Measurements from ENCODE around the gene MTG2.

The MTG2 gene

GRCh38 chr20:62205618-62206387 is 23.0 kb downstream of the MTG2 start:
- no peak for TF ChIP-seq ZNF8 (CRISPR knock-in tag; IDR thresholded peaks at IDR 0.05)
- TF ChIP-seq ZNF565 (CRISPR knock-in tag; conservative IDR thresholded peaks at IDR 0.05; ENCODE audit: low read depth): no peak
- TF ChIP-seq CSDC2 (CRISPR knock-in tag; IDR thresholded peaks at IDR 0.05): no peak
- TF ChIP-seq GLIS3 (CRISPR knock-in tag; IDR thresholded peaks at IDR 0.05): no peak
- TF ChIP-seq ARNTL (CRISPR knock-in tag; IDR thresholded peaks at IDR 0.05; ENCODE audit: borderline replicate concordance, low read depth): no peak
- TF ChIP-seq ZFP3 (CRISPR knock-in tag; IDR thresholded peaks at IDR 0.05): no peak
- TF ChIP-seq ZFP30 (CRISPR knock-in tag; IDR thresholded peaks at IDR 0.05): no peak
- no peak for TF ChIP-seq ESRRG (CRISPR knock-in tag; IDR thresholded peaks at IDR 0.05)
- no peak for TF ChIP-seq POU6F1 (CRISPR knock-in tag; IDR thresholded peaks at IDR 0.05; ENCODE audit: borderline replicate concordance, low read depth)
- ATAC-seq: no peak

DNA sequence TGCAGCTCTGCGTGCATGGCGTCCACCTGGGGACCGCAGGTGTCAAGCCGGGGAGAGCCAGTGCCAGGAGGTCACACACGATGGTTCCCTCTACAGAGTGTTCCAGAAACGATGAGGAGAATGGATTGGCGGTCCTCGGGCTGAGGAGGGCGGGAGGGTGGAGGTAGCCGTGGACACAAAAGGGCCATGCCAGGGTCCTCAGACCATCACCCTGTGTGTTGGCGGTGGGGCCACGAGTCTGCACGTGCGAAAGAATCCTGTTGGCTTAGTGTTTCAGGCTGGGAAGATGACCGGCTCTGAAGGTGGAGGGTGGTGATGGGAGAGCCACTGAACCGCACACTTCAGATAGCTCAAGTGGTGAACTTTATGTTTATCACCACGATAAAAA is 23.6 kb downstream of the MTG2 start:
- TF ChIP-seq ZC3H10 (CRISPR knock-in tag; IDR thresholded peaks at IDR 0.05) (no peak), ZNF8 (CRISPR knock-in tag; IDR thresholded peaks at IDR 0.05) (no peak)
- ATAC-seq: no peak

DNA sequence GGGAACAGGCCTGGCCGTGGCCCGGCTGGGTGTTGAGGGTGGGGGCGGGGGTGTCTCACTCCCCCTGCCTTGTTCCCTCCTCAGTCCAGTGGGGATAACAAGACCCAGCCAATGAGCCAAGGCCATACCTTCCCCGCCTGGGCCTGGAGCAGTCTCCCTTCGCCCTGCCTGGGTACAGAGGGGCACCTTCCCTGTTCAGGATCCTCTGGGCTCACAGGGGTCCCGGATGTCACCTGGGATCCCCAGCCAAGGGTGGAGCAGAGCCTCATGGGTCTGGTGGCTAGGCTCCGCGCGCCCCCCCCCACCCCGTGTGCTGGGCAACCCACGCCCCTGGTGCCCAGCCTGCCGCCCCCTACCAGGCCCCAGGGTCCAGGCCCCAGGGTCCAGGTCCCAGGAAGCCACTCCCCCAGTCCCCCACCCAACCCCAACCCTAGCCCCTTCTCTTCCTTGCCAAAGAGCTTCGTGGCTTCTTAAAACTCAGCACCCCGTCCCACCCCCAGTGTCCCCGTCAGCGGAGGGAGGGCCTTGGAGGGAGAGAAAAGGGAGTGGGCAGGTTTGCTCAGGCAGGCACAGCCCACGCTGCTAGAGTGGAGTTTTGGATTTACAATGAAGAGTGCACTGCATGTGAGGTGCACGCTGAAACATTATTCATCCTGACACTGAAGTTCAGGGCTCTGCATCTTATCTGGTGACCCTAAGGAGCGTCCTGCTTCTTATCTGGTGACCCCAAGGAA is 25.4 kb downstream of the MTG2 start:
- TF ChIP-seq, protein P1, sequence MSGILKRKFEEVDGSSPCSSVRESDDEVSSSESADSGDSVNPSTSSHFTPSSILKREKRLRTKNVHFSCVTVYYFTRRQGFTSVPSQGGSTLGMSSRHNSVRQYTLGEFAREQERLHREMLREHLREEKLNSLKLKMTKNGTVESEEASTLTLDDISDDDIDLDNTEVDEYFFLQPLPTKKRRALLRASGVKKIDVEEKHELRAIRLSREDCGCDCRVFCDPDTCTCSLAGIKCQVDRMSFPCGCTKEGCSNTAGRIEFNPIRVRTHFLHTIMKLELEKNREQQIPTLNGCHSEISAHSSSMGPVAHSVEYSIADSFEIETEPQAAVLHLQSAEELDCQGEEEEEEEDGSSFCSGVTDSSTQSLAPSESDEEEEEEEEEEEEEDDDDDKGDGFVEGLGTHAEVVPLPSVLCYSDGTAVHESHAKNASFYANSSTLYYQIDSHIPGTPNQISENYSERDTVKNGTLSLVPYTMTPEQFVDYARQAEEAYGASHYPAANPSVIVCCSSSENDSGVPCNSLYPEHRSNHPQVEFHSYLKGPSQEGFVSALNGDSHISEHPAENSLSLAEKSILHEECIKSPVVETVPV (CRISPR knock-in tag; IDR thresholded peaks at IDR 0.05): no peak
- no peak for ATAC-seq

DNA sequence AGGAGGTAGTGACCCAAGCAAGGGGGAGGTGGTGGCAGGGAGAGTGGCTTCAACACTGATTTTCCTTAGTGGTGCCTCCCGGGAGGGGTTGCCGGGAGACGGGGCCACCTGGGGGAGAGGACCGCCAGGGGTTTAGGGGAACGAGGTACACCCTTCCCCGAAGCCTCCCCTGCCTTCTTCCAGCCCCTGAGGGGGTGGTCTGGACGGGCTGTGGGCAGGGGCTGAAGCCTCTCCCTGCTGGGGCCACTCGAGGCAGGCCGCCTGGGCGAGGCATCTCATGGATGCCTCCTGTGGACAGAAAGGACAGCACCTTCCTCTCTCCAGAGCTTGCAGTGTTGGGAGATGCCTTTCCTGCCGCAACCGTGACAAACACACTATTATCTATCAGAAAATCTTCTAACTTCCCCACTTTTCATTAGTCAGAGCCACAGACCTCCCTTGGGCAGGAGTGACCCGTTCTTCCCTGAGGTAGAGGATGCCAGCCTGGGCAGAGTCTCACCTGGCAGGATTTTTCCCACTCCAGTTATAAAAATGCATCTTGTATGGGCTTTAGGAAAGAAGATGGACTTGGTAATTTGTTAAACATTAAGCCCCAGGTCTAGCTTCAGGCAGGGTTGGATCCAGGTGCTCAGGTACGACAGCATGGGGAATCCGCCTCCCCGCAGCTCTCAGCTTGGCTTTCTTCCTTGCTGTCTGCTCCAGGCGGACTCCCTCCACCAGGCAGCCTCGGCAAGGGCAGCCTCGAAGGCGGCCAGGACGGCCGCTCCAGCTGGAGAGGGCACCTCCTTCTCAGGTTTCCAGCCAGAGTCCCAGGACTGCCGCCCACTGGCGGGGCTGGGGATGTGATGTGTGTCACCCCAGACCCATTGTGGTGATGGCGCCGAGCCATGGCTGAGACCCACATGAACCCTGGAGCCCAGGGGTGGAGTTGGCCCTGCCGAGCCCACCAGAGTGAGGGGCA is 26.2 kb downstream of the MTG2 start:
- TF ChIP-seq CSDC2 (CRISPR knock-in tag; IDR thresholded peaks at IDR 0.05): no peak
- TF ChIP-seq, protein P2, sequence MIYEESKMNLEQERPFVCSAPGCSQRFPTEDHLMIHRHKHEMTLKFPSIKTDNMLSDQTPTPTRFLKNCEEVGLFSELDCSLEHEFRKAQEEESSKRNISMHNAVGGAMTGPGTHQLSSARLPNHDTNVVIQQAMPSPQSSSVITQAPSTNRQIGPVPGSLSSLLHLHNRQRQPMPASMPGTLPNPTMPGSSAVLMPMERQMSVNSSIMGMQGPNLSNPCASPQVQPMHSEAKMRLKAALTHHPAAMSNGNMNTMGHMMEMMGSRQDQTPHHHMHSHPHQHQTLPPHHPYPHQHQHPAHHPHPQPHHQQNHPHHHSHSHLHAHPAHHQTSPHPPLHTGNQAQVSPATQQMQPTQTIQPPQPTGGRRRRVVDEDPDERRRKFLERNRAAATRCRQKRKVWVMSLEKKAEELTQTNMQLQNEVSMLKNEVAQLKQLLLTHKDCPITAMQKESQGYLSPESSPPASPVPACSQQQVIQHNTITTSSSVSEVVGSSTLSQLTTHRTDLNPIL (CRISPR knock-in tag; IDR thresholded peaks at IDR 0.05; ENCODE audit: low read depth): no peak
- TF ChIP-seq ZFP30 (CRISPR knock-in tag; IDR thresholded peaks at IDR 0.05): no peak
- no peak for TF ChIP-seq TOX (CRISPR knock-in tag; IDR thresholded peaks at IDR 0.05; ENCODE audit: borderline replicate concordance)
- TF ChIP-seq PPARA (CRISPR knock-in tag; IDR thresholded peaks at IDR 0.05; ENCODE audit: borderline replicate concordance): no peak
- no peak for TF ChIP-seq ZFP3 (CRISPR knock-in tag; IDR thresholded peaks at IDR 0.05)
- TF ChIP-seq ESRRG (CRISPR knock-in tag; IDR thresholded peaks at IDR 0.05): no peak
- TF ChIP-seq, protein P3, sequence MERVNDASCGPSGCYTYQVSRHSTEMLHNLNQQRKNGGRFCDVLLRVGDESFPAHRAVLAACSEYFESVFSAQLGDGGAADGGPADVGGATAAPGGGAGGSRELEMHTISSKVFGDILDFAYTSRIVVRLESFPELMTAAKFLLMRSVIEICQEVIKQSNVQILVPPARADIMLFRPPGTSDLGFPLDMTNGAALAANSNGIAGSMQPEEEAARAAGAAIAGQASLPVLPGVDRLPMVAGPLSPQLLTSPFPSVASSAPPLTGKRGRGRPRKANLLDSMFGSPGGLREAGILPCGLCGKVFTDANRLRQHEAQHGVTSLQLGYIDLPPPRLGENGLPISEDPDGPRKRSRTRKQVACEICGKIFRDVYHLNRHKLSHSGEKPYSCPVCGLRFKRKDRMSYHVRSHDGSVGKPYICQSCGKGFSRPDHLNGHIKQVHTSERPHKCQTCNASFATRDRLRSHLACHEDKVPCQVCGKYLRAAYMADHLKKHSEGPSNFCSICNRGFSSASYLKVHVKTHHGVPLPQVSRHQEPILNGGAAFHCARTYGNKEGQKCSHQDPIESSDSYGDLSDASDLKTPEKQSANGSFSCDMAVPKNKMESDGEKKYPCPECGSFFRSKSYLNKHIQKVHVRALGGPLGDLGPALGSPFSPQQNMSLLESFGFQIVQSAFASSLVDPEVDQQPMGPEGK (CRISPR knock-in tag; IDR thresholded peaks at IDR 0.05; ENCODE audit: borderline replicate concordance): no peak
- no peak for TF ChIP-seq BACH2 (CRISPR knock-in tag; IDR thresholded peaks at IDR 0.05; ENCODE audit: borderline replicate concordance)
- TF ChIP-seq, protein P1 (CRISPR knock-in tag; IDR thresholded peaks at IDR 0.05): no peak
- TF ChIP-seq ZNF70 (CRISPR knock-in tag; IDR thresholded peaks at IDR 0.05): no peak
- no peak for TF ChIP-seq ZC3H10 (CRISPR knock-in tag; IDR thresholded peaks at IDR 0.05)
- no peak for TF ChIP-seq ZNF8 (CRISPR knock-in tag; IDR thresholded peaks at IDR 0.05)
- TF ChIP-seq ARNTL (CRISPR knock-in tag; IDR thresholded peaks at IDR 0.05; ENCODE audit: borderline replicate concordance, low read depth): no peak
- TF ChIP-seq SNAI2 (CRISPR knock-in tag; IDR thresholded peaks at IDR 0.05): no peak
- ATAC-seq: peak; percentile 10; the same call in 2 of the 3 replicates
